HepG2 (cell line): ENCODE measurements around the gene SRF. TPM values are rescaled to one million over a fixed set of nuclear protein-coding genes. Genes with fewer than 3 reads are reported as not detected.

Source experiments
- CBX2 ChIP-seq, 2 experiments: fragments of 200-600 bp in 1 of 2; sonication (generic); formaldehyde crosslinking in 1 of 2; IDR thresholded peaks; 2 replicates each; pipeline versions ENCODE4 v1.7.0 to v1.8.1; 2018 to 2022; ENCODE audit warnings: low read depth in 2 of 2, low read length in 1 of 2, mild to moderate bottlenecking in 1 of 2, missing genetic modification reagents in 1 of 2
- KAT8 ChIP-seq: IDR thresholded peaks from 2 replicates; pipeline ENCODE4 v1.6.1; 2016; ENCODE audit warnings: missing genetic modification reagents, missing compliant biosample characterization
- KLF11 ChIP-seq: IDR thresholded peaks from 2 replicates; pipeline ENCODE4 v1.6.1; 2016; ENCODE audit warnings: missing compliant biosample characterization
- MATR3 ChIP-seq: sonication (generic); formaldehyde crosslinking; IDR thresholded peaks from 2 replicates; pipeline ENCODE4 v1.4.0; 2020; ENCODE audit warnings: missing genetic modification reagents
- MEIS2 ChIP-seq: sonication (generic); formaldehyde crosslinking; IDR thresholded peaks from 2 replicates; pipeline ENCODE4 v1.9.0; 2021; ENCODE audit warnings: mild to moderate bottlenecking, missing genetic modification reagents
- MXI1 ChIP-seq: IDR thresholded peaks from 3 replicates; pipeline ENCODE4 v1.6.1; 2012; ENCODE audit warnings: low read depth, low read length, inconsistent platforms, borderline replicate concordance
- NCOR1 ChIP-seq: fragments of 200-600 bp; sonication (generic); IDR thresholded peaks from 2 replicates; pipeline ENCODE4 v1.7.0; 2017; ENCODE audit warnings: antibody characterized with exemption, low read length, borderline replicate concordance
- PHF20 ChIP-seq: sonication (generic); formaldehyde crosslinking; IDR thresholded peaks from 2 replicates; pipeline ENCODE4 v1.5.0; 2020; ENCODE audit warnings: mild to moderate bottlenecking, missing genetic modification reagents
- SETDB1 ChIP-seq: sonication (generic); formaldehyde crosslinking; IDR thresholded peaks from 2 replicates; pipeline ENCODE4 v1.5.1; 2020; ENCODE audit warnings: missing genetic modification reagents, mild to moderate bottlenecking, borderline replicate concordance
- TBL1XR1 ChIP-seq: fragments of 150-350 bp; IDR thresholded peaks from 2 replicates; pipeline ENCODE4 v1.6.1; 2014; ENCODE audit warnings: borderline replicate concordance, low read length; ENCODE audit not compliant: partially characterized antibody
- TP53 ChIP-seq: sonication (generic); formaldehyde crosslinking; conservative IDR thresholded peaks from 2 replicates; pipeline ENCODE4 v1.4.0; 2020; ENCODE audit warnings: missing genetic modification reagents
- ZBTB8A ChIP-seq: sonication (generic); formaldehyde crosslinking; IDR thresholded peaks from 2 replicates; pipeline ENCODE4 v1.4.0; 2020; ENCODE audit warnings: mild to moderate bottlenecking, low read depth, missing genetic modification reagents, borderline replicate concordance
- ZFYVE20 ChIP-seq: sonication (generic); formaldehyde crosslinking; IDR thresholded peaks from 2 replicates; pipeline ENCODE4 v1.8.0; 2023; ENCODE audit warnings: low read depth, mild to moderate bottlenecking, moderate library complexity, missing genetic modification reagents, borderline replicate concordance
- ZNF383 ChIP-seq: sonication (generic); formaldehyde crosslinking; IDR thresholded peaks from 2 replicates; pipeline ENCODE4 v1.4.0; 2020; ENCODE audit warnings: missing genetic modification reagents, mild to moderate bottlenecking, borderline replicate concordance
- ZNF558 ChIP-seq: sonication (generic); formaldehyde crosslinking; IDR thresholded peaks from 2 replicates; pipeline ENCODE4 v1.9.0; 2022; ENCODE audit warnings: mild to moderate bottlenecking, missing genetic modification reagents, borderline replicate concordance
- ZNF569 ChIP-seq: sonication (generic); formaldehyde crosslinking; IDR thresholded peaks from 2 replicates; pipeline ENCODE4 v1.5.0; 2020; ENCODE audit warnings: mild to moderate bottlenecking, missing genetic modification reagents, moderate library complexity, borderline replicate concordance
- ZNF674 ChIP-seq: sonication (generic); formaldehyde crosslinking; IDR thresholded peaks from 2 replicates; pipeline ENCODE4 v1.5.0; 2020; ENCODE audit warnings: low read depth, mild to moderate bottlenecking, missing genetic modification reagents
- ZNF737 ChIP-seq: sonication (generic); formaldehyde crosslinking; IDR thresholded peaks from 2 replicates; pipeline ENCODE4 v1.5.0; 2020; ENCODE audit warnings: missing genetic modification reagents, mild to moderate bottlenecking, borderline replicate concordance
- polyA plus RNA-seq, 8 experiments: library from polyadenylated mRNA; depleted of rRNA in 3 of 8; stranded (reverse) in 7 of 8; unstranded in 1 of 8; fragments of >200 nt; fragmentation: Illumina TruSeq in 4 of 8; extraction: Trizol in 4 of 8; gene quantifications; 2 replicates each; pipeline versions ENCODE4 v1.2.1 to v1.2.3, GENCODE V29; 2011 to 2016; ENCODE audit warnings: low read depth in 4 of 8, missing spikeins in 1 of 8, mixed read lengths in 1 of 8; ENCODE audit not compliant: insufficient read depth in 1 of 8
- total RNA-seq, 5 experiments: library from RNA; depleted of rRNA; stranded (reverse); fragments of >200 nt; fragmentation: Illumina TruSeq; extraction: Trizol; gene quantifications; 2 replicates each; pipeline ENCODE4 v1.2.3, GENCODE V29; 2016; ENCODE audit warnings: low read depth in 1 of 5
- TF ChIP-seq, protein P1 (sequence below): sonication (generic); formaldehyde crosslinking; IDR thresholded peaks from 2 replicates; pipeline ENCODE4 v1.5.1; 2020; ENCODE audit warnings: missing genetic modification reagents, mild to moderate bottlenecking, borderline replicate concordance
- TF ChIP-seq, protein P2 (sequence below): sonication (generic); formaldehyde crosslinking; IDR thresholded peaks from 2 replicates; pipeline ENCODE4 v1.4.0; 2020; ENCODE audit warnings: missing genetic modification reagents, borderline replicate concordance
- TF ChIP-seq, protein P3 (sequence below): sonication (generic); formaldehyde crosslinking; IDR thresholded peaks from 2 replicates; pipeline ENCODE4 v1.5.0; 2020; ENCODE audit warnings: mild to moderate bottlenecking, missing genetic modification reagents
- TF ChIP-seq, protein P4 (sequence below): IDR thresholded peaks from 2 replicates; pipeline ENCODE4 v1.6.1; 2016; ENCODE audit warnings: mild to moderate bottlenecking

The SRF gene
- total and polyA plus RNA-seq, 2 of the 13 experiments (the other 11 are each of a cell fraction or from before 2014, with no cell fraction given), result 25.5 to 44.1 TPM

DNA sequence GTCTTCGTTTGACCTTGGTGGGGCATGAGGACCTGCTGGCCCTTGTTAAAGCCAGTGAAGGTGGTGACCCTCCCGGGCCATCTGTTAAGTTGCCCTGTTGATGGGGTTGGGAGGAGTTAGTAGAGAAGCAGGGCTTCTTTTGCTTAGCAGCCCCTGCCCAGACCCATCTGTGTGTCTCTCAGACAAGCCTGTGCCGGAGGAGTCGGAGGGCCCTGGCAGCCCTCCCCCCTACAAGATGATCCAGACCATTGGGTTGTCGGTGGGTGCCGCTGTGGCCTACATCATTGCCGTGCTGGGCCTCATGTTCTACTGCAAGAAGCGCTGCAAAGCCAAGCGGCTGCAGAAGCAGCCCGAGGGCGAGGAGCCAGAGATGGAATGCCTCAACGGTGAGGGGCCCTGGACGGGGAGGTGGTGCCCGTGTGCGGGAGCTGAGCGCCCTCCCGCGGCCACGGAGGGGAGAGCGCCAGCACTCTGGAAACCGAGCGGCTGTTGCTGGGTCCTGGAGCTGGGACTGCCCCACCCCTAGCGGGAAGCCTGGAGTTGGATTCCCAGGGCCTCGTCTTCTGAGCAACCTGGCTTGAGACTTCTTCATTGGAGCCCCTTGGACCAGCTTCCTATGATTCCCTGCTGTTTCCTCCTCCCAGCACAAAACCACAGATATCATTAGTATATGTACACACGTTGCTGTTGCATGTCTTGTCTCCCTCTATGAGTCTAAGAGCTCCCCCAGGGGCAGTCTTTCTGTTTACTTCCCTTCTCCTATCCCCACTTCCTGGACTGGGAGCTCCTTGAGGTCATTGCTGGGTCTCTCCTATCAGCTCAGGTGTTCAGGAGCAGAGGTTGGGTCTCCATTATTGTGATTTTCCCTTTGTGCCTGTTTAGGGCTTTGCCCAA lies 27.6 kb upstream of the SRF start (continued):
- TF ChIP-seq TBL1XR1, result no peak
- TF ChIP-seq ZFYVE20 (CRISPR knock-in tag), result no peak
- TF ChIP-seq ZBTB8A (CRISPR knock-in tag), result no peak
- no peak for TF ChIP-seq NCOR1
- peak; percentile 86; the same call in 1 of the 2 replicates for TF ChIP-seq MEIS2 (CRISPR knock-in tag)
- TF ChIP-seq, protein P1, sequence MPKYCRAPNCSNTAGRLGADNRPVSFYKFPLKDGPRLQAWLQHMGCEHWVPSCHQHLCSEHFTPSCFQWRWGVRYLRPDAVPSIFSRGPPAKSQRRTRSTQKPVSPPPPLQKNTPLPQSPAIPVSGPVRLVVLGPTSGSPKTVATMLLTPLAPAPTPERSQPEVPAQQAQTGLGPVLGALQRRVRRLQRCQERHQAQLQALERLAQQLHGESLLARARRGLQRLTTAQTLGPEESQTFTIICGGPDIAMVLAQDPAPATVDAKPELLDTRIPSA, result no peak
- TF ChIP-seq, protein P2, sequence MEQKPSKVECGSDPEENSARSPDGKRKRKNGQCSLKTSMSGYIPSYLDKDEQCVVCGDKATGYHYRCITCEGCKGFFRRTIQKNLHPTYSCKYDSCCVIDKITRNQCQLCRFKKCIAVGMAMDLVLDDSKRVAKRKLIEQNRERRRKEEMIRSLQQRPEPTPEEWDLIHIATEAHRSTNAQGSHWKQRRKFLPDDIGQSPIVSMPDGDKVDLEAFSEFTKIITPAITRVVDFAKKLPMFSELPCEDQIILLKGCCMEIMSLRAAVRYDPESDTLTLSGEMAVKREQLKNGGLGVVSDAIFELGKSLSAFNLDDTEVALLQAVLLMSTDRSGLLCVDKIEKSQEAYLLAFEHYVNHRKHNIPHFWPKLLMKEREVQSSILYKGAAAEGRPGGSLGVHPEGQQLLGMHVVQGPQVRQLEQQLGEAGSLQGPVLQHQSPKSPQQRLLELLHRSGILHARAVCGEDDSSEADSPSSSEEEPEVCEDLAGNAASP (CRISPR knock-in tag), result peak; percentile 68; the same call in 1 of the 2 replicates
- TF ChIP-seq KAT8 (CRISPR knock-in tag), result peak; percentile 76
- TF ChIP-seq ZNF383, result no peak
- no peak for TF ChIP-seq MATR3
- no peak for TF ChIP-seq SETDB1 (CRISPR knock-in tag)
- 0 out of 2 replicates have a peak, but pooled peaks have one; percentile 60 for TF ChIP-seq ZNF674
- TF ChIP-seq, protein P3, sequence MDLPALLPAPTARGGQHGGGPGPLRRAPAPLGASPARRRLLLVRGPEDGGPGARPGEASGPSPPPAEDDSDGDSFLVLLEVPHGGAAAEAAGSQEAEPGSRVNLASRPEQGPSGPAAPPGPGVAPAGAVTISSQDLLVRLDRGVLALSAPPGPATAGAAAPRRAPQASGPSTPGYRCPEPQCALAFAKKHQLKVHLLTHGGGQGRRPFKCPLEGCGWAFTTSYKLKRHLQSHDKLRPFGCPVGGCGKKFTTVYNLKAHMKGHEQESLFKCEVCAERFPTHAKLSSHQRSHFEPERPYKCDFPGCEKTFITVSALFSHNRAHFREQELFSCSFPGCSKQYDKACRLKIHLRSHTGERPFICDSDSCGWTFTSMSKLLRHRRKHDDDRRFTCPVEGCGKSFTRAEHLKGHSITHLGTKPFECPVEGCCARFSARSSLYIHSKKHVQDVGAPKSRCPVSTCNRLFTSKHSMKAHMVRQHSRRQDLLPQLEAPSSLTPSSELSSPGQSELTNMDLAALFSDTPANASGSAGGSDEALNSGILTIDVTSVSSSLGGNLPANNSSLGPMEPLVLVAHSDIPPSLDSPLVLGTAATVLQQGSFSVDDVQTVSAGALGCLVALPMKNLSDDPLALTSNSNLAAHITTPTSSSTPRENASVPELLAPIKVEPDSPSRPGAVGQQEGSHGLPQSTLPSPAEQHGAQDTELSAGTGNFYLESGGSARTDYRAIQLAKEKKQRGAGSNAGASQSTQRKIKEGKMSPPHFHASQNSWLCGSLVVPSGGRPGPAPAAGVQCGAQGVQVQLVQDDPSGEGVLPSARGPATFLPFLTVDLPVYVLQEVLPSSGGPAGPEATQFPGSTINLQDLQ (CRISPR knock-in tag), result no peak
- TF ChIP-seq TP53 (CRISPR knock-in tag), result 0 out of 2 replicates have a peak, but pooled peaks have one; percentile 26
- no peak for TF ChIP-seq ZNF737
- TF ChIP-seq PHF20 (CRISPR knock-in tag), result 0 out of 2 replicates have a peak, but pooled peaks have one; percentile 18
- peak; percentile 51; the same call in 1 of the 3 replicates for TF ChIP-seq MXI1
- no peak for TF ChIP-seq ZNF569 (CRISPR knock-in tag)
- TF ChIP-seq ZNF558, result no peak
- TF ChIP-seq, protein P4, sequence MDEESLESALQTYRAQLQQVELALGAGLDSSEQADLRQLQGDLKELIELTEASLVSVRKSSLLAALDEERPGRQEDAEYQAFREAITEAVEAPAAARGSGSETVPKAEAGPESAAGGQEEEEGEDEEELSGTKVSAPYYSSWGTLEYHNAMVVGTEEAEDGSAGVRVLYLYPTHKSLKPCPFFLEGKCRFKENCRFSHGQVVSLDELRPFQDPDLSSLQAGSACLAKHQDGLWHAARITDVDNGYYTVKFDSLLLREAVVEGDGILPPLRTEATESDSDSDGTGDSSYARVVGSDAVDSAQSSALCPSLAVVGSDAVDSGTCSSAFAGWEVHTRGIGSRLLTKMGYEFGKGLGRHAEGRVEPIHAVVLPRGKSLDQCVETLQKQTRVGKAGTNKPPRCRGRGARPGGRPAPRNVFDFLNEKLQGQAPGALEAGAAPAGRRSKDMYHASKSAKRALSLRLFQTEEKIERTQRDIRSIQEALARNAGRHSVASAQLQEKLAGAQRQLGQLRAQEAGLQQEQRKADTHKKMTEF (CRISPR knock-in tag), result peak; percentile 81
- no peak for TF ChIP-seq CBX2 (IDR thresholded peaks at IDR 0.05; ENCODE audit: low read depth, low read length)
- TF ChIP-seq CBX2 (CRISPR knock-in tag; IDR thresholded peaks at IDR 0.05; ENCODE audit: low read depth), result no peak
- TF ChIP-seq KLF11, result peak; percentile 90; the same call in 1 of the 2 replicates
